ENCODE results near the gene GHRL. TPM values are rescaled to one million over a fixed set of nuclear protein-coding genes. Genes with fewer than 3 reads are reported as not detected.

Gene GHRL
- total and polyA plus RNA-seq, 2 of the 4 experiments (the other 2 are of a cell fraction), result 0.27 TPM; not detected in 1

GRCh38 chr3:10240799-10241198 lies 51.9 kb downstream of the GHRL start:
- dilution Hi-C loops (cut with HindIII; ENCODE audit: low sequenced_read_pairs, unreplicated experiment) (no loop called here), intact Hi-C loops (cut with micrococcal nuclease) (no loop called here), in situ Hi-C loops (cut with MboI; ENCODE audit: low sequenced_read_pairs) (no loop called here)
- ATAC-seq (ENCODE audit: low read depth), result no peak
- Histone ChIP-seq H3K9ac (ENCODE audit: low read depth, low read length) (no peak overlapping the region), H2BK20ac (ENCODE audit: low read depth, low read length) (no peak overlapping the region), H2AK9ac (replicated peaks; ENCODE audit: low read depth, low read length, poor library complexity) (no peak overlapping the region), H2BK120ac (ENCODE audit: low read depth, low read length) (no peak overlapping the region), H4K91ac (ENCODE audit: insufficient read depth, low read depth, low read length) (no peak overlapping the region), H2AFZ (replicated peaks; ENCODE audit: low read length, poor library complexity) (no peak overlapping the region), H4K5ac (ENCODE audit: low read depth, low read length) (no peak overlapping the region), H4K20me1 (ENCODE audit: insufficient read depth, low read length) (no peaks in the 10 kb centered on the region), H2AK5ac (ENCODE audit: low read depth, low read length) (no peak overlapping the region), H3K36me3 (ENCODE audit: control insufficient read depth, insufficient read depth, low read length) (peaks cover 12% of the 10 kb centered on the region), H2BK15ac (ENCODE audit: low read depth, low read length) (no peak overlapping the region), H3K9me3 (ENCODE audit: control insufficient read depth, insufficient read depth, low read length) (0 out of 2 replicates have a peak, but pooled peaks cover 4% of the 10 kb centered on the region), H2BK5ac (ENCODE audit: low read depth, low read length, poor library complexity, severe bottlenecking) (no peak overlapping the region), H3K23ac (ENCODE audit: low read depth, low read length) (no peak overlapping the region), H3K18ac (ENCODE audit: low read depth, low read length) (no peak overlapping the region), H4K8ac (ENCODE audit: low read depth in 2 of 2, low read length in 2 of 2) (no peak overlapping the region), H3K79me1 (ENCODE audit: low read depth in 1 of 2, low read length in 2 of 2) (no peaks in the 10 kb centered on the region), H3K4ac (ENCODE audit: low read depth, low read length) (no peak overlapping the region), H3K4me1 (ENCODE audit: control insufficient read depth, insufficient read depth, low read length) (no peaks in the 10 kb centered on the region; the same call in 1 of the 2 replicates), H3K27me3 (ENCODE audit: control insufficient read depth, insufficient read depth, low read length) (no peaks in the 10 kb centered on the region), H3K4me2 (ENCODE audit: low read depth, low read length) (no peak overlapping the region), H3K9me1 (ENCODE audit: insufficient read depth, low read length) (0 out of 2 replicates have a peak, but pooled peaks cover 5% of the 10 kb centered on the region), H3K56ac (ENCODE audit: extremely low read depth, insufficient read depth, low read length) (no peak overlapping the region), H3K4me3 (ENCODE audit: insufficient read depth, low read depth, low read length) (no peak overlapping the region), H3K27ac (ENCODE audit: insufficient read depth, low read length) (no peak overlapping the region), H3K14ac (replicated peaks; ENCODE audit: low read depth, low read length) (no peak overlapping the region)
- WGBS, 2 experiments (ENCODE audit: extremely low coverage in 2 of 2, insufficient read length in 1 of 2), result 90% methylated on average over 2 of the region's 6 CpGs; no CpG with 5 or more reads in 1 of the 2 experiments
- ChIA-PET POLR2A (ENCODE audit: unreplicated experiment) (no interaction called here), CTCF (no interaction called here)
- TF ChIP-seq FOS (IDR thresholded peaks at IDR 0.05; ENCODE audit: low read depth, low read length), result no peak
- TF ChIP-seq RAD21 (IDR thresholded peaks at IDR 0.05; ENCODE audit: low read length), result no peak
- no peak for TF ChIP-seq MXI1 (IDR thresholded peaks at IDR 0.05; ENCODE audit: borderline replicate concordance, low read depth, low read length)
- TF ChIP-seq MAFK (IDR thresholded peaks at IDR 0.05; ENCODE audit: low read depth, low read length), result no peak
- TF ChIP-seq NFE2L2 (IDR thresholded peaks at IDR 0.05; ENCODE audit: low read depth, low read length), result no peak
- no peak for TF ChIP-seq RFX5 (IDR thresholded peaks at IDR 0.05; ENCODE audit: low read depth, low read length)
- TF ChIP-seq ELK1 (IDR thresholded peaks at IDR 0.05; ENCODE audit: borderline replicate concordance, low read depth, low read length), result no peak
- no peak for TF ChIP-seq BHLHE40 (IDR thresholded peaks at IDR 0.05; ENCODE audit: low read depth, low read length)
- TF ChIP-seq CTCF (conservative IDR thresholded peaks at IDR 0.05; ENCODE audit: low read depth, low read length), result no peak
- no peak for TF ChIP-seq MAZ (IDR thresholded peaks at IDR 0.05; ENCODE audit: borderline replicate concordance, low read depth, low read length)
- no peak for TF ChIP-seq POLR2A (IDR thresholded peaks at IDR 0.05; ENCODE audit: low read depth, low read length)
- TF ChIP-seq USF2 (IDR thresholded peaks at IDR 0.05; ENCODE audit: low read depth, low read length), result no peak
- TF ChIP-seq RCOR1 (IDR thresholded peaks at IDR 0.05; ENCODE audit: insufficient replicate concordance, low read length), result no peak
- TF ChIP-seq CEBPB (IDR thresholded peaks at IDR 0.05; ENCODE audit: low read depth, low read length), result no peak
- no peak for TF ChIP-seq SMC3 (IDR thresholded peaks at IDR 0.05; ENCODE audit: low read depth, low read length)
- no peak for TF ChIP-seq CHD1 (IDR thresholded peaks at IDR 0.05; ENCODE audit: low read depth, low read length)
- BruUV-seq (replicated peaks), result no TSS peak
- no peak for DNase-seq

Data from IMR-90 (cell line).